GM23248 (cell line): Measurements from ENCODE around the gene TSHZ2. TPM values are rescaled to one million over a fixed set of nuclear protein-coding genes. Genes with fewer than 3 reads are reported as not detected.

ENCODE experiments used
- DNase-seq: peaks from one replicate; pipeline ENCODE4 v3.0.0-alpha.2; 2015
- H2AFZ ChIP-seq: fragments of 200-600 bp; sonication (generic); 2 replicates; pipeline ENCODE4 v1.6.1; 2016; ENCODE audit warnings: antibody characterized with exemption
- H3F3A ChIP-seq: fragments of 200-600 bp; sonication (generic); 2 replicates; pipeline ENCODE4 v1.6.1; 2016; ENCODE audit warnings: mild to moderate bottlenecking, antibody characterized with exemption, mixed run types; ENCODE audit not compliant: insufficient read depth
- H3K27ac ChIP-seq: fragments of 200-600 bp; sonication (generic); 2 replicates; pipeline ENCODE4 v1.5.1; 2016; ENCODE audit warnings: mild to moderate bottlenecking
- H3K27me3 ChIP-seq: fragments of 200-600 bp; sonication (generic); replicated peaks from 2 replicates; pipeline ENCODE4 v1.6.1; 2016; ENCODE audit warnings: mild to moderate bottlenecking; ENCODE audit not compliant: insufficient read depth
- H3K36me3 ChIP-seq: fragments of 200-600 bp; sonication (generic); 2 replicates; pipeline ENCODE4 v1.6.1; 2016; ENCODE audit warnings: low read depth, mild to moderate bottlenecking
- H3K4me1 ChIP-seq: fragments of 200-600 bp; sonication (generic); 2 replicates; pipeline ENCODE4 v1.6.1; 2016; ENCODE audit warnings: mild to moderate bottlenecking; ENCODE audit not compliant: insufficient read depth
- H3K4me2 ChIP-seq: fragments of 200-600 bp; sonication (generic); one replicate; pipeline ENCODE4 v1.6.1; 2016; ENCODE audit warnings: mild to moderate bottlenecking; ENCODE audit not compliant: unreplicated experiment
- H3K4me3 ChIP-seq: fragments of 200-600 bp; sonication (generic); 2 replicates; pipeline ENCODE4 v1.5.1; 2016; ENCODE audit warnings: mild to moderate bottlenecking
- H3K79me2 ChIP-seq: fragments of 200-600 bp; sonication (generic); 2 replicates; pipeline ENCODE4 v1.6.1; 2016; ENCODE audit warnings: mild to moderate bottlenecking; ENCODE audit not compliant: insufficient read depth
- H3K9ac ChIP-seq: fragments of 200-600 bp; sonication (generic); 2 replicates; pipeline ENCODE4 v1.6.1; 2016; ENCODE audit warnings: mild to moderate bottlenecking
- H3K9me2 ChIP-seq: fragments of 200-600 bp; sonication (generic); 2 replicates; pipeline ENCODE4 v1.6.1; 2016; ENCODE audit warnings: mixed run types, mild to moderate bottlenecking, moderate library complexity; ENCODE audit not compliant: insufficient read depth
- H3K9me3 ChIP-seq: fragments of 200-600 bp; sonication (generic); one replicate; pipeline ENCODE4 v1.6.1; 2017; ENCODE audit warnings: low read depth
- H4K20me1 ChIP-seq: fragments of 200-600 bp; sonication (generic); 2 replicates; pipeline ENCODE4 v1.6.0; 2016; ENCODE audit not compliant: insufficient read depth
- EZH2 ChIP-seq: fragments of 200-600 bp; sonication (generic); IDR thresholded peaks from 2 replicates; pipeline ENCODE4 v1.6.1; 2018; ENCODE audit warnings: antibody characterized with exemption, mild to moderate bottlenecking; ENCODE audit not compliant: insufficient read depth, poor library complexity, severe bottlenecking
- EZH2phosphoT487 ChIP-seq: fragments of 200-600 bp; sonication (generic); IDR thresholded peaks from 2 replicates; pipeline ENCODE4 v1.6.1; 2018; ENCODE audit warnings: antibody characterized with exemption, moderate library complexity, mild to moderate bottlenecking, low read depth; ENCODE audit not compliant: insufficient read depth
- WGBS, 2 experiments: methylation state at CpG; one replicate each; pipeline ENCODE4 v1.1.6; 2015 to 2017; ENCODE audit warnings: low lambda C conversion rate in 2 of 2, low coverage in 1 of 2; ENCODE audit errors: missing lambda C conversion rate in 2 of 2; 5-methylcytosine and 5-hydroxymethylcytosine counted together
- in situ Hi-C: fragments of 300-500 bp; cut with MboI; formaldehyde crosslinking; loops from 2 replicates; pipeline ENCODE4 v1.15.0; 2020
- polyA plus RNA-seq: library from polyadenylated mRNA; unstranded; fragments of >200 nt; fragmentation: Nextera tagmentation; extraction: Ambion mirVana; gene quantifications from 2 replicates; pipeline ENCODE4 v1.2.1, GENCODE V29; 2016
- total RNA-seq: library from RNA; depleted of rRNA; stranded (reverse); fragments of >200 nt; shearing (Covaris generic); gene quantifications from 2 replicates; pipeline ENCODE4 v1.2.3, GENCODE V29; 2014

Gene TSHZ2
- total and polyA plus RNA-seq, 2 experiments from 2014 or later = 4.5 to 13.4 TPM

DNA sequence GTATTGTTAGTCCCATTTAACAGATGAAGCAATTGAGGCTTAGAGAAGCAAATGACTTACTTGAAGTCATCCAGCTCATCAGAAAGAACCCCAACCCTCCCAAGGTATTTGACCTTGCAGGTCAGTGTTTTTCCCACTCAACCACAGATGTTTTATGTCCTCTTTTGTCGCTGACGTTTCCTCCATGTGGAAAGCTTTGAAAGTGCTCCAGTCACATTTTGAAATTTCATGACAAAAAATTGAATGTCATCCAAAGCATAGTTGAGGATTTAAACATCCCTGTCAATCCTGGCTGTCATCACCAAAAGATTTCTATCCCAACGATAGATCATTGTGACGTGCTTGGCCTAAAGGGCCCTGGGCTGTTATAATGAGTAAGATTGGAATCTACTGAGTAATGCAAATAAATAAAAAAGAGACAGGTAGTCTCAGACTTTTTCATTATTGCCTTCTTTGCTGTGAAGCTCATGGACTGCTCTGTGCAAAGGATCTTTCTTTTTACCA is 102.7 kb downstream of the TSHZ2 start:
- peaks cover 69% of the 10 kb centered on the region for H3K4me1 ChIP-seq
- H4K20me1 ChIP-seq = no peaks in the 10 kb centered on the region
- in situ Hi-C loops = no loop called here
- H3K27me3 ChIP-seq = no peaks in the 10 kb centered on the region
- no peak overlapping the region for H3K9ac ChIP-seq
- H3K4me2 ChIP-seq = no peak overlapping the region
- H3K27ac ChIP-seq = peak overlapping the region; percentile 47; the same call in 1 of the 2 replicates
- H3K9me3 ChIP-seq = no peaks in the 10 kb centered on the region
- H3K9me2 ChIP-seq = no peaks in the 10 kb centered on the region
- H3K36me3 ChIP-seq = no peaks in the 10 kb centered on the region
- no peaks in the 10 kb centered on the region for H3K79me2 ChIP-seq
- H2AFZ ChIP-seq = no peak overlapping the region
- peaks cover 55% of the 10 kb centered on the region for H3F3A ChIP-seq
- DNase-seq = peak; percentile 78
- TF ChIP-seq EZH2phosphoT487 (peak; percentile 83), EZH2 (no peak)
- 12% methylated on average over 4 of the region's 4 CpGs for WGBS, 2 experiments
- H3K4me3 ChIP-seq = no peak overlapping the region

DNA sequence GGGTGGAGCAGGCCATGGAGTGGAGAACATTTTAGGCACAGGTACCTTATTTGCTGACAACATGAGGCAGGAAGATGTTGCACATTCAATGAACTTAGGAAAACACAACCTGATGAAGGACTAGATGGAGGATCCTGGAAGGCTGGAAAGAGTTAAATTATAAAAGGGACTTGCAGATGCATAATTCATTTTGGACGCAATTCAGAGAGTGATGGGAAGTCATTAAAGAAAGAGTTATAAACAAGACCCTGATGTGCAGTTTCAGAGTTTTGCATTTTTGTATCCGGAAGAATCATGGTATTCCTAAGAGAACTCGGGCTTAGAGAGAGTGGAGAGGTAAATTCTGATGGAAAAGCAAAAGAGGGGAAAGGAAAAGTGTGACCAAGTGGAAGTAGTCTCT is 104.5 kb downstream of the TSHZ2 start:
- peak overlapping the region; percentile 60; the same call in 1 of the 2 replicates for H3K27ac ChIP-seq
- no peaks in the 10 kb centered on the region for H3K9me3 ChIP-seq
- TF ChIP-seq EZH2phosphoT487 = no peak
- no peak for TF ChIP-seq EZH2
- peaks cover 62% of the 10 kb centered on the region for H3K4me1 ChIP-seq
- peaks cover 44% of the 10 kb centered on the region for H3F3A ChIP-seq
- no peaks in the 10 kb centered on the region for H4K20me1 ChIP-seq
- no peaks in the 10 kb centered on the region for H3K36me3 ChIP-seq
- no peaks in the 10 kb centered on the region for H3K27me3 ChIP-seq
- 69 to 80% methylated on average over 3 of the region's 3 CpGs for WGBS, 2 experiments
- in situ Hi-C loops = no loop called here
- H2AFZ ChIP-seq = no peak overlapping the region
- H3K9ac ChIP-seq = no peak overlapping the region
- no peak overlapping the region for H3K4me3 ChIP-seq
- DNase-seq = no peak
- no peaks in the 10 kb centered on the region for H3K9me2 ChIP-seq
- H3K4me2 ChIP-seq = no peak overlapping the region
- H3K79me2 ChIP-seq = no peaks in the 10 kb centered on the region

DNA sequence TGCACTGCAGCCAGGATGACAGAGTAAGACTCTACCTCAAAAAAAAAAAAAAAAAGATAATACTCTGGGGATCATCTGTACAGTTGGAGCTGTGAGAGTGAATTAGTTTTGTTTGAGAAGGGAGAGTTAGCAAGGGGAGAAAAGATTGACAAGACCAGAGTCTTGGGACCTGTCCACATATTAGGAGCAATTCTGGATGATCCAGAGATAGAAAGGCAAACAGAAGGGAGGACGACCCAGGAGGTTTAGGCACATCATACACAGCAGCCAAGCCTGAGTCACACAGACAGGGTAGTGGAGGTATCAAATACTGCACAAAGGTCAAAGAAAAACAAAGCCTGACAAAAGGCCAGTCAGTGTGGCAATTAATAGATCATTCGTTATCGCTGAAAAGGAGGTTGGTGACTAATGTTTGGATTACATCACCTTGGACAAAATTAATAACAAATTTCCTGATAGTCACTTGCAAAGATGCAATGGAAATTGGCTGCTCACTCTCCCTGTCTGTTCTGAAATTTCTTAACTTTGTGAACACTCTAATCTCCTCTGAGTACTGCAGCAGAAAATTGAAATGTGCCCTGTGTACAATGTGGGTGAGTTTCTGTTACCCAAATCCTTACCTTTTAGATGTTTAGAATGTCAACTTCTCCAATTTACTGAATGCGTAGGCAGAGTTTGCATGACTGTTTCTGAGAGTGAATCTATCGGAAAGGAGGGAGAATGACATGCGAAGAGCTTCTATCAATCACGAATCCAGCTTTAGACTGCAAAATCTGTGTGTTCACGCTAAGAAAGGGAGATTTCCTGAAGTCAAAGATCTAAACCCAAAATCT is 105.4 kb downstream of the TSHZ2 start:
- peak; percentile 76 for DNase-seq
- Histone ChIP-seq H3F3A (peaks cover 43% of the 10 kb centered on the region), H2AFZ (no peak overlapping the region), H3K9me2 (no peaks in the 10 kb centered on the region), H3K27ac (peak overlapping the region; percentile 60), H3K9me3 (no peaks in the 10 kb centered on the region), H3K79me2 (no peaks in the 10 kb centered on the region), H3K4me2 (peak overlapping the region; percentile 46), H4K20me1 (no peaks in the 10 kb centered on the region), H3K9ac (peak overlapping the region; percentile 27; the same call in 1 of the 2 replicates), H3K27me3 (no peaks in the 10 kb centered on the region), H3K36me3 (no peaks in the 10 kb centered on the region), H3K4me1 (peaks cover 65% of the 10 kb centered on the region), H3K4me3 (no peak overlapping the region)
- WGBS, 2 experiments = 30 to 31% methylated on average over 8 of the region's 8 CpGs
- TF ChIP-seq EZH2phosphoT487 (0 out of 2 replicates have a peak, but pooled peaks have one; percentile 57), EZH2 (no peak)
- in situ Hi-C loops = no loop called here

DNA sequence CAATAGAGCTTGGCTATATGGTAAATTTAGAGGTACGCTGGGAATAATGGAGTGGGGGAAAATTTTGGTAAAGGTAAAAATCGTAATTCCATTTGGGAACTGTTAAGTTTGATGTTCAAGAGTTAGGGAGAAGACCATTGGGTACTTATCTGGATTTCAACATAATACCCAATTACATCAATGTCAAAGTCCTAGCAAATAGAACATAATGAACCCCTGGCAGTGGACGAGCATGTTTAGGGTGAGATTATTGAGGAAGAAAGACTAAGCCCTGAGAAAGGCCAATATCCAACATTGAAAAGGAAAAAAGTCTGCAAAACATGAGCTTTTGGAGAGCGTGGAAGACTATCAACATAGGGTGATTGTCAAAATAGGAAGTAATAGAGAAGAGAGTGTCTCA is 106.6 kb downstream of the TSHZ2 start:
- Histone ChIP-seq H3K9me2 (no peaks in the 10 kb centered on the region), H4K20me1 (no peaks in the 10 kb centered on the region), H3K4me2 (no peak overlapping the region), H3K9me3 (no peaks in the 10 kb centered on the region), H3F3A (peaks cover 43% of the 10 kb centered on the region), H3K36me3 (no peaks in the 10 kb centered on the region), H2AFZ (no peak overlapping the region), H3K9ac (no peak overlapping the region), H3K27ac (no peak overlapping the region), H3K4me1 (peaks cover 63% of the 10 kb centered on the region), H3K79me2 (no peaks in the 10 kb centered on the region), H3K27me3 (no peaks in the 10 kb centered on the region), H3K4me3 (no peak overlapping the region)
- in situ Hi-C loops = no loop called here
- TF ChIP-seq EZH2phosphoT487 = no peak
- no peak for TF ChIP-seq EZH2
- DNase-seq = no peak
- 96 to 99% methylated on average over 4 of the region's 4 CpGs for WGBS, 2 experiments
